Epidermal melanocyte (primary cell): ENCODE measurements around the gene SH3PXD2A.

ENCODE experiments used
- DNase-seq: peaks from one replicate; pipeline ENCODE4 v3.0.0; 2011; ENCODE audit warnings: low spot score; ENCODE audit not compliant: insufficient read length

The SH3PXD2A gene

GRCh38 chr10:103549349-103549685 is 306.1 kb downstream of the SH3PXD2A start:
- no peak for DNase-seq

GRCh38 chr10:103548581-103549348 is 306.6 kb downstream of the SH3PXD2A start:
- DNase-seq, result no peak

- DNase-seq, result no peak
These were observed 307.4 kb downstream of the SH3PXD2A start for GRCh38 chr10:103548006-103548405.

GRCh38 chr10:103547391-103547946 is 307.9 kb downstream of the SH3PXD2A start:
- DNase-seq, result no peak

GRCh38 chr10:103546401-103546800 is 309.0 kb downstream of the SH3PXD2A start:
- DNase-seq, result no peak

GRCh38 chr10:103545771-103546281 is 309.6 kb downstream of the SH3PXD2A start:
- no peak for DNase-seq

- no peak for DNase-seq
These were observed 310.0 kb downstream of the SH3PXD2A start for GRCh38 chr10:103545366-103545765.

- DNase-seq, result no peak
These were observed 310.6 kb downstream of the SH3PXD2A start for GRCh38 chr10:103544657-103545310.
